Dendritic cell treated with granulocyte-macrophage colony-stimulating factor and Interleukin-4, amounts not matched to agents 40 ng/mL and 50 ng/mL, for 4 days (primary cell): ENCODE results near the gene TMEM209.
"Not testable (repeated sequence)": the region's sequence is repeated elsewhere in the genome, so short reads cannot be mapped to it uniquely, and the experiment has no call there.

Experiments
- H3K27ac Mint-ChIP-seq: one replicate; pipeline ENCODE4 v1.8.0; 2022; ENCODE audit warnings: mild to moderate bottlenecking, mixed read lengths
- H3K27me3 Mint-ChIP-seq: one replicate; pipeline ENCODE4 v1.8.0; 2022; ENCODE audit warnings: mild to moderate bottlenecking, mixed read lengths
- H3K36me3 Mint-ChIP-seq: one replicate; pipeline ENCODE4 v1.8.0; 2022; ENCODE audit warnings: low read depth, mixed read lengths
- H3K4me1 Mint-ChIP-seq: one replicate; pipeline ENCODE4 v1.8.0; 2022; ENCODE audit warnings: low read depth, mixed read lengths
- H3K4me3 Mint-ChIP-seq: one replicate; pipeline ENCODE4 v1.8.0; 2022; ENCODE audit warnings: mild to moderate bottlenecking, moderate library complexity, mixed read lengths
- H3K9me3 Mint-ChIP-seq: one replicate; pipeline ENCODE4 v1.8.0; 2022; ENCODE audit warnings: mixed read lengths
- intact Hi-C: fragments of 100-400 bp; cut with micrococcal nuclease; formaldehyde crosslinking; loops from one replicate; pipeline ENCODE4 v1.15.0; 2022

TMEM209 gene

DNA sequence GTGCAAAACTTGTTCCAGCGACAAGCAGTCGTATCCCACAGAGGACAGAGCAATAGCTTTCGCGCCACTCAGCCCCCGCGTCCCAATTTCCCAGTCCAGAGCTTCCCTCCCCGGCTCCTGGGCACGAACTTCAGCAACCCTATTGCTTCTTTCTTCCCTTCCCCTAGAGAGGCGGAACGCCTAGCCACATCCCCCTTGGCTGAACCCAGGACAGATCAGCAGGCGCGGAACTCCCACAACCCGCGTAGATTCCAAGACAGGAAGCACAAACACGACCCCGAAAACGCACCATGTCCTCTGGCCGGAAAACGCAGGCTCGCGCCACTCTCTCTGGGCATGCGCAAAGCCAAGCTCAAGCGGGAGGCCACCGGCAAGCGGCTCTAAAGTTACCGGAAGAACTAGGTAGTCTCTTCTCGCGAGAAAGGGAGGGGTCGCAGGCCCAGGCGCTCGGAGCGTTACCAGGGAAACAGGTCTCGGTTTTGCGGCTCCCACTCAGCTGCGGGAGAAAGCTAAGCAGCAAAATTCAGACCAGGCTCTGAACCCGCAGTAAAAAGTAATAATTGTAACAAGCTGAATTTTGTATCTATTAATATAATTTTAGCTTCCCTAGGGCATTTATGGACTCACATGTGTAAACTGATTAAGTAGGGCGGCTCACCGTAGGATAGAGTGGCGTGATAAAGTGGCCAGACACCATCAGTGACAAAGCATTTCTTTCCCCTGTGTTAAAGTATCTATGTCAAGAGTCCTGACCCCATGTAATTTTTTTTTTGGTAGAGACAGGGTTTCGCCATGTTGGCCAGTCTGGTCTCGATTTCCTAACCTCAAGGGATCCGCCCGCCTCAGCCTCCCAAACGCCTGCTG, at the start of gene TMEM209:
TSS of gene TMEM209 (minus strand) at position 323 of the 864 bp plus-strand sequence. CDS start at position 292, 31 bp downstream.
- H3K4me1 Mint-ChIP-seq: peaks cover 5% of the 10 kb centered on the region
- intact Hi-C loops: loop anchor here (2.0 kb wide), 3 partner anchors 135 to 463 kb away; partner anchors contain the start of genes CEP41, COPG2 and KLHDC10
- H3K27me3 Mint-ChIP-seq: no peaks in the 10 kb centered on the region
- H3K9me3 Mint-ChIP-seq: no peaks in the 10 kb centered on the region
- H3K36me3 Mint-ChIP-seq: peaks cover 40% of the 10 kb centered on the region
- H3K27ac Mint-ChIP-seq: peak within 1 kb of the TSS; percentile 93
- H3K4me3 Mint-ChIP-seq: peak within 1 kb of the TSS; percentile 96

- Mint-ChIP-seq H3K36me3 (no peaks in the 10 kb centered on the region), H3K27ac (no peak overlapping the region), H3K4me1 (no peaks in the 10 kb centered on the region), H3K4me3 (no peak overlapping the region), H3K27me3 (no peaks in the 10 kb centered on the region), H3K9me3 (peaks cover 49% of the 10 kb centered on the region)
- intact Hi-C loops: no loop called here
Measured at GRCh38 chr7:130254555-130254954, 49.3 kb upstream of the TMEM209 start.

- intact Hi-C loops, H3K4me1 Mint-ChIP-seq, H3K27me3 Mint-ChIP-seq, H3K27ac Mint-ChIP-seq, H3K4me3 Mint-ChIP-seq, H3K36me3 Mint-ChIP-seq: not testable (repeated sequence)
- H3K9me3 Mint-ChIP-seq: peaks cover 25% of the 10 kb centered on the region
Measured at GRCh38 chr7:130249626-130250025, 44.4 kb upstream of the TMEM209 start.

- H3K36me3 Mint-ChIP-seq, H3K27ac Mint-ChIP-seq, H3K4me3 Mint-ChIP-seq, H3K4me1 Mint-ChIP-seq, H3K27me3 Mint-ChIP-seq, intact Hi-C loops: not testable (repeated sequence)
- peaks cover 17% of the 10 kb centered on the region for H3K9me3 Mint-ChIP-seq
Measured at GRCh38 chr7:130248842-130249241, 43.6 kb upstream of the TMEM209 start.

DNA sequence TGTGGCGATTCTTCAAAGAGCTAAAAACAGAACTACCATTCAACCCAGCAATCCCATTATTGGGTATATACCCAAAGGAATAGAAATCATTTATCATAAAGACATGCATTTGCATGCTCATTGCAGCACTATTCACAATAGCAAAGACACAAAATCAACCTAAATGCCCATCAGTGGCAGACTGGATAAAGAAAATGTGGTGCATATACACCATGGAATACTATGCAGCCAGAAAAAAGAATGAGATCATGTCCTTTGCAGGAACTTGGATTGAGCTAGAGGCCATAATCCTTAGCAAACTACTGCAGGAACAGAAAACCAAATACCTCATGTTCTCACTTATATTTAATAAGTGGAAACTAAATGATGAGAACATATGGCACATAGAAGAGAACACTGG, 41.3 kb upstream of the TMEM209 start:
- H3K4me1 Mint-ChIP-seq: peaks cover 13% of the 10 kb centered on the region
- H3K36me3 Mint-ChIP-seq, H3K4me3 Mint-ChIP-seq, H3K27ac Mint-ChIP-seq, H3K27me3 Mint-ChIP-seq, intact Hi-C loops, H3K9me3 Mint-ChIP-seq: not testable (repeated sequence)

GRCh38 chr7:130243486-130243885, 38.3 kb upstream of the TMEM209 start:
- not testable (repeated sequence) for H3K36me3 Mint-ChIP-seq, H3K4me3 Mint-ChIP-seq, H3K9me3 Mint-ChIP-seq, H3K27me3 Mint-ChIP-seq, H3K27ac Mint-ChIP-seq
- intact Hi-C loops: loop anchor here (2.0 to 5.0 kb wide), 4 partner anchors 249 to 587 kb away; partner anchors contain the start of gene MEST
- peaks cover 13% of the 10 kb centered on the region for H3K4me1 Mint-ChIP-seq

DNA sequence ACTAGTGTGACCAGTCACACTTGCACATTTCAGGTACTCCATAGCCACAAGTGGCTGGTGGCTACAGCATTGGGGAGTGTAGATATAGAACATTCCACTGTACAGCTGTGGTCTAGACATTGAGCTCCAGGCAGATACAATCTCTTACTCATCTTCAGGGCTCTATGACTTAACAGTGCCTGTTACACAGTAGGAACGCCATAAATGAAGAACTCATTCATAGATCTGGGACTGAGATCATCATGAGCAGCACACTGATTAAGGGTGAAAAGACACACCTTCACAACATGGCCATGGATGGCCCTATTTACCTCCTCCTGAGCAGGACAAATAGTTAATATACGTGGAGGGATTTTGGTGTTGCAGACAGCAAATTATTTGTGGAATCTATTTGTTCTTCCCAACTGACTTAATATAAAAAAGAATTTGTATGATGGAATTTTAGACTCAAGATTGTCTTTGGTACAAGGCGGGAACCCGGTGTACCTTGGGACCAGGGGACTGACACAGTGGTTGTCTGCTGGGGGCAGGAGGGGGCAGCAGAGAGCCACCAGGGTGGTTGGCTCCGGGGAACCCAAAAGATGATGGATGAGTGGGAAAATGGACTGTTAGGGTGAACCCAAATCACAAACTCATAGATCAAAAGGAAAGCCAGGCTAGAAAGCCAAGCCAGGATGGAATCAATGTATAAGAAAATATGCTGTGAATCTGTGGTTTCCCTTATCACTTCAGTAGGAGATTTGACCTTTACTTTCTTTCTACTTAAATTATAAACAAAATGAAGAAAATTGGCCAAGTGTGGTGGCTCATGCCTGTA, 37.2 kb upstream of the TMEM209 start:
- Mint-ChIP-seq H3K36me3 (no peaks in the 10 kb centered on the region), H3K27me3 (no peaks in the 10 kb centered on the region), H3K27ac (no peak overlapping the region), H3K9me3 (no peaks in the 10 kb centered on the region), H3K4me3 (no peak overlapping the region), H3K4me1 (peaks cover 13% of the 10 kb centered on the region)
- intact Hi-C loops: loop anchor here (1.0 to 5.0 kb wide), 6 partner anchors 250 to 588 kb away; partner anchors contain the start of gene MEST

GRCh38 chr7:130240240-130240639, 35.0 kb upstream of the TMEM209 start:
- Mint-ChIP-seq H3K36me3 (no peaks in the 10 kb centered on the region), H3K27me3 (no peaks in the 10 kb centered on the region), H3K9me3 (no peaks in the 10 kb centered on the region), H3K27ac (no peak overlapping the region), H3K4me3 (no peak overlapping the region), H3K4me1 (peaks cover 13% of the 10 kb centered on the region)
- intact Hi-C loops: loop anchor here (5.0 kb wide), 2 partner anchors 252 to 322 kb away; partner anchors contain the start of gene MEST

- H3K36me3 Mint-ChIP-seq, H3K27ac Mint-ChIP-seq, intact Hi-C loops, H3K9me3 Mint-ChIP-seq, H3K27me3 Mint-ChIP-seq, H3K4me3 Mint-ChIP-seq, H3K4me1 Mint-ChIP-seq: not testable (repeated sequence)
Measured at GRCh38 chr7:130236361-130236760, 31.2 kb upstream of the TMEM209 start.

- Mint-ChIP-seq H3K27me3 (no peaks in the 10 kb centered on the region), H3K4me3 (no peak overlapping the region), H3K4me1 (no peaks in the 10 kb centered on the region), H3K36me3 (no peaks in the 10 kb centered on the region), H3K9me3 (peaks cover 7% of the 10 kb centered on the region), H3K27ac (no peak overlapping the region)
- intact Hi-C loops: no loop called here
Measured at GRCh38 chr7:130234078-130234477, 28.9 kb upstream of the TMEM209 start.

- H3K36me3 Mint-ChIP-seq: no peaks in the 10 kb centered on the region
- H3K4me3 Mint-ChIP-seq: no peak overlapping the region
- no peak overlapping the region for H3K27ac Mint-ChIP-seq
- intact Hi-C loops: no loop called here
- peaks cover 7% of the 10 kb centered on the region for H3K9me3 Mint-ChIP-seq
- no peaks in the 10 kb centered on the region for H3K4me1 Mint-ChIP-seq
- no peaks in the 10 kb centered on the region for H3K27me3 Mint-ChIP-seq
Measured at GRCh38 chr7:130232209-130232608, 27.0 kb upstream of the TMEM209 start.

DNA sequence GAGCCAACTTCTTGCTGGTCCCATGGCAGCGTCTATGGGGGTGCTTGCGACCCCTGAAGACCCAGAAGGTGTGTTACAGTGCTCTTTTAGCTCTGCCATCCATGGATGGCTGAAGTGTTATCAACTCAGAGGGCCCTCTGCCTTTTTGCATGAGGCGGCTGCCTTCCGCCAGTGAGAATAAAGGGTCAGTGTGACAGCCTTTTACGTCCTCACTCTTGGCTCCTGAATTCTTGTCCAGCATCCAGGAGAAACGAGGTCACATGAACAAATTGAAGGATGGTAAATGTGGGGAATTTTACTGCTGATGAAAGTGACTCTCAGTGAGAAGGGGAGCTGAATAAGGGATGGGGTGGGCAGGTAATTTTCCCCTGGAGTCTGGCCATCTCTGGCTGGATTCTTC, 26.6 kb upstream of the TMEM209 start:
- Mint-ChIP-seq H3K4me1 (no peaks in the 10 kb centered on the region), H3K36me3 (no peaks in the 10 kb centered on the region), H3K9me3 (peaks cover 7% of the 10 kb centered on the region), H3K27me3 (no peaks in the 10 kb centered on the region), H3K27ac (no peak overlapping the region), H3K4me3 (no peak overlapping the region)
- intact Hi-C loops: no loop called here

- intact Hi-C loops, H3K27me3 Mint-ChIP-seq, H3K36me3 Mint-ChIP-seq, H3K4me3 Mint-ChIP-seq, H3K4me1 Mint-ChIP-seq, H3K9me3 Mint-ChIP-seq, H3K27ac Mint-ChIP-seq: not testable (repeated sequence)
Measured at GRCh38 chr7:130229981-130230380, 24.8 kb upstream of the TMEM209 start.

DNA sequence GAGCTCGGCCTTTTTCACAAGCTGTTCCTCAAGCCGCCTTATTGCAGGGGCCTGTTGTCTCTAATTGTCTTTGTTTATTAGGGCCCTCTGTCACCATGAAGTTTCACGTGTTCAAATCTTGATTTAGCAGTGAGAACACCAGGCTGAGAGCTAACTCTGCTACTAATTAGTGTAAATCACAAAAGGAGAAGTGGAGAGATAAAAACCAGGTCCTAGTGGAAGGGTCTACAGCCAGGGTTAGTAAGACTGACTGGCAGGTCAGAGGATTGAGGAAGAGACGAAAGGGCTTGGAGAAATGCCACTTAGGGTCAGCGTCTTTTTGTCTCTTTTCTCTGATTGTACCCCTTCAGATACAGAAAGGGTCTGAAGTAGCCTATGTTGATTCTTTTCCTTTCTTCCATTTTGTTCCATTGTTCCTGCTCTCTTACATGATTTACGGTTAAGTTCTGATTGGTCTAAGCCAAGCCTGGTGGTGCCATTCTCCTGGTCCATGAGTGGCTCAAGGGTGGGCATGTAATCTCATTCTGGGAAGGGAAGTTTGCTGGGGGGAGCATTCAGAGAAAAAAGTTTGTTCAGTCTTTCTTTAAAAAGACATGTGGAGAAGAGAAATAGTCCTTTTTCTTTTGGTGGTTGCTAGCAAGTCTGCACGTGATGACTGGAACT, 23.8 kb upstream of the TMEM209 start:
- no peaks in the 10 kb centered on the region for H3K27me3 Mint-ChIP-seq
- peaks cover 7% of the 10 kb centered on the region for H3K9me3 Mint-ChIP-seq
- intact Hi-C loops: no loop called here
- no peak overlapping the region for H3K4me3 Mint-ChIP-seq
- no peaks in the 10 kb centered on the region for H3K4me1 Mint-ChIP-seq
- H3K27ac Mint-ChIP-seq: no peak overlapping the region
- no peaks in the 10 kb centered on the region for H3K36me3 Mint-ChIP-seq
